C4-2B (cell line): ENCODE results near the gene RMC1.

Experiments
- CTCF ChIP-seq: fragments of 450-650 bp; conservative IDR thresholded peaks from 2 replicates; pipeline ENCODE4 v1.5.1; 2017; ENCODE audit warnings: mild to moderate bottlenecking
- ZFX ChIP-seq: fragments of 450-650 bp; IDR thresholded peaks from 2 replicates; pipeline ENCODE4 v1.6.1; 2017

GRCh38 chr18:23468753-23469459 is 34.4 kb upstream of the RMC1 start:
- TF ChIP-seq CTCF (no peak), ZFX (no peak)
